Activated T-cell treated with anti-CD3 and anti-CD28 coated beads, Interleukin-2, amount 50 U/mL, for 4 hours (primary cell): ENCODE measurements around the gene GPR132. TPM values are rescaled to one million over a fixed set of nuclear protein-coding genes. Genes with fewer than 3 reads are reported as not detected.
"Not testable (repeated sequence)": the region's sequence is repeated elsewhere in the genome, so short reads cannot be mapped to it uniquely, and the experiment has no call there.

Source experiments
- ATAC-seq, 2 donors: fragments of 200-7000 bp; cut with Tn5 transposase; one replicate each; pipeline ENCODE4 v1.10.0; 2021
- DNase-seq: peaks from one replicate; pipeline ENCODE4 v3.0.0-alpha.2; 2020
- H3K27me3 Mint-ChIP-seq: one replicate; pipeline ENCODE4 v1.8.0; 2021; ENCODE audit warnings: low read depth, mixed read lengths
- H3K36me3 Mint-ChIP-seq: one replicate; pipeline ENCODE4 v1.8.0; 2022; ENCODE audit warnings: mixed read lengths; ENCODE audit not compliant: insufficient read depth
- H3K4me1 Mint-ChIP-seq: one replicate; pipeline ENCODE4 v1.8.0; 2021; ENCODE audit warnings: low read depth, mixed read lengths
- H3K4me3 Mint-ChIP-seq: one replicate; pipeline ENCODE4 v1.8.0; 2021; ENCODE audit warnings: mild to moderate bottlenecking, moderate library complexity, mixed read lengths
- H3K9me3 Mint-ChIP-seq: one replicate; pipeline ENCODE4 v1.8.0; 2021; ENCODE audit warnings: mixed read lengths
- total RNA-seq, 3 donors: library from RNA; stranded (reverse); gene quantifications; one replicate each; pipeline ENCODE4 v1.2.1, GENCODE V29; 2021

The GPR132 gene
- total RNA-seq, 3 donors from 2014 or later = 14.6 to 18.4 (median 16.8) TPM

GRCh38 chr14:105064721-105065143 lies 498 bp downstream of the GPR132 start:
- no peaks in the 10 kb centered on the region for H3K27me3 Mint-ChIP-seq
- H3K4me3 Mint-ChIP-seq = peak overlapping the region; percentile 86
- no peak for ATAC-seq
- H3K9me3 Mint-ChIP-seq = no peaks in the 10 kb centered on the region
- DNase-seq = no peak
- peaks cover 81% of the 10 kb centered on the region for H3K4me1 Mint-ChIP-seq
- peaks cover 3% of the 10 kb centered on the region for H3K36me3 Mint-ChIP-seq

GRCh38 chr14:105064001-105064400 lies 1.2 kb downstream of the GPR132 start:
- no peak for ATAC-seq
- peak overlapping the region; percentile 86 for H3K4me3 Mint-ChIP-seq
- H3K9me3 Mint-ChIP-seq = no peaks in the 10 kb centered on the region
- peaks cover 83% of the 10 kb centered on the region for H3K4me1 Mint-ChIP-seq
- H3K36me3 Mint-ChIP-seq = peaks cover 8% of the 10 kb centered on the region
- DNase-seq = no peak
- H3K27me3 Mint-ChIP-seq = no peaks in the 10 kb centered on the region

GRCh38 chr14:105063506-105063905 lies 1.7 kb downstream of the GPR132 start:
- not testable (repeated sequence) for H3K27me3 Mint-ChIP-seq, H3K9me3 Mint-ChIP-seq, H3K36me3 Mint-ChIP-seq, ATAC-seq, DNase-seq
- Mint-ChIP-seq H3K4me3 (peak overlapping the region; percentile 86), H3K4me1 (peaks cover 81% of the 10 kb centered on the region)

GRCh38 chr14:105063056-105063455 lies 2.2 kb downstream of the GPR132 start:
- Mint-ChIP-seq H3K36me3 (peaks cover 11% of the 10 kb centered on the region), H3K4me3 (peak overlapping the region; percentile 86), H3K27me3 (no peaks in the 10 kb centered on the region), H3K9me3 (no peaks in the 10 kb centered on the region), H3K4me1 (peaks cover 83% of the 10 kb centered on the region)
- DNase-seq (no peak), ATAC-seq (no peak)

GRCh38 chr14:105062048-105062433 lies 3.2 kb downstream of the GPR132 start:
- DNase-seq (no peak), ATAC-seq (no peak)
- Mint-ChIP-seq H3K4me3 (peak overlapping the region; percentile 86), H3K27me3 (no peaks in the 10 kb centered on the region), H3K36me3 (peaks cover 14% of the 10 kb centered on the region), H3K4me1 (peaks cover 76% of the 10 kb centered on the region), H3K9me3 (no peaks in the 10 kb centered on the region)

GRCh38 chr14:105061428-105062047 lies 3.7 kb downstream of the GPR132 start:
- H3K4me3 Mint-ChIP-seq = peak overlapping the region; percentile 86
- H3K27me3 Mint-ChIP-seq = no peaks in the 10 kb centered on the region
- peaks cover 72% of the 10 kb centered on the region for H3K4me1 Mint-ChIP-seq
- H3K36me3 Mint-ChIP-seq = peaks cover 17% of the 10 kb centered on the region
- peak; percentile 44 for DNase-seq
- ATAC-seq = peak; percentile 23 to 24
- no peaks in the 10 kb centered on the region for H3K9me3 Mint-ChIP-seq

- no peak for ATAC-seq
- DNase-seq = no peak
- peaks cover 65% of the 10 kb centered on the region for H3K4me1 Mint-ChIP-seq
- H3K9me3 Mint-ChIP-seq = no peaks in the 10 kb centered on the region
- H3K4me3 Mint-ChIP-seq = peak overlapping the region; percentile 86
- no peaks in the 10 kb centered on the region for H3K27me3 Mint-ChIP-seq
- H3K36me3 Mint-ChIP-seq = peaks cover 17% of the 10 kb centered on the region
These were observed 4.3 kb downstream of the GPR132 start for GRCh38 chr14:105060751-105061427.

- H3K4me3 Mint-ChIP-seq = peak overlapping the region; percentile 86
- ATAC-seq (peak; percentile 2), DNase-seq (no peak)
- no peaks in the 10 kb centered on the region for H3K9me3 Mint-ChIP-seq
- H3K4me1 Mint-ChIP-seq = peaks cover 60% of the 10 kb centered on the region
- H3K27me3 Mint-ChIP-seq = no peaks in the 10 kb centered on the region
- H3K36me3 Mint-ChIP-seq = peaks cover 19% of the 10 kb centered on the region
These were observed 5.2 kb downstream of the GPR132 start for GRCh38 chr14:105059925-105060565.

GRCh38 chr14:105059035-105059924 lies 6.0 kb downstream of the GPR132 start:
- peaks cover 54% of the 10 kb centered on the region for H3K4me1 Mint-ChIP-seq

GRCh38 chr14:105058521-105059034 lies 6.7 kb downstream of the GPR132 start:
- no peak for DNase-seq
- no peak for ATAC-seq
- Mint-ChIP-seq H3K27me3 (no peaks in the 10 kb centered on the region), H3K4me1 (peaks cover 49% of the 10 kb centered on the region), H3K9me3 (no peaks in the 10 kb centered on the region), H3K4me3 (peak overlapping the region; percentile 40), H3K36me3 (peaks cover 20% of the 10 kb centered on the region)

More at GRCh38 chr14:105059035-105059924, 6.0 kb downstream of the GPR132 start:
- Mint-ChIP-seq H3K4me3 (peak overlapping the region; percentile 70), H3K9me3 (no peaks in the 10 kb centered on the region), H3K27me3 (no peaks in the 10 kb centered on the region), H3K36me3 (peaks cover 17% of the 10 kb centered on the region)
- DNase-seq = peak; percentile 51
- ATAC-seq = peak; percentile 66 to 71

- H3K36me3 Mint-ChIP-seq = peaks cover 28% of the 10 kb centered on the region
- no peak for DNase-seq
- H3K27me3 Mint-ChIP-seq = no peaks in the 10 kb centered on the region
- H3K4me3 Mint-ChIP-seq = no peak overlapping the region
- ATAC-seq = no peak
- H3K4me1 Mint-ChIP-seq = peaks cover 31% of the 10 kb centered on the region
- H3K9me3 Mint-ChIP-seq = no peaks in the 10 kb centered on the region
These were observed 8.9 kb downstream of the GPR132 start for GRCh38 chr14:105056303-105056831.

- H3K27me3 Mint-ChIP-seq = no peaks in the 10 kb centered on the region
- ATAC-seq (no peak), DNase-seq (no peak)
- no peak overlapping the region for H3K4me3 Mint-ChIP-seq
- H3K36me3 Mint-ChIP-seq = peaks cover 33% of the 10 kb centered on the region
- peaks cover 28% of the 10 kb centered on the region for H3K4me1 Mint-ChIP-seq
- no peaks in the 10 kb centered on the region for H3K9me3 Mint-ChIP-seq
These were observed 9.4 kb downstream of the GPR132 start for GRCh38 chr14:105055736-105056302.

- peaks cover 33% of the 10 kb centered on the region for H3K36me3 Mint-ChIP-seq
- H3K4me3 Mint-ChIP-seq = no peak overlapping the region
- no peaks in the 10 kb centered on the region for H3K9me3 Mint-ChIP-seq
- no peak for ATAC-seq
- no peaks in the 10 kb centered on the region for H3K27me3 Mint-ChIP-seq
- H3K4me1 Mint-ChIP-seq = peaks cover 23% of the 10 kb centered on the region
- no peak for DNase-seq
These were observed 9.9 kb downstream of the GPR132 start for GRCh38 chr14:105055334-105055733.
